MV-4-11 (cell line): ENCODE results near the gene HMCN1.

Source experiments
- DNase-seq: peaks from one replicate; lab custom pipeline; 2025; lab: John Stamatoyannopoulos, UW

Gene HMCN1

DNA sequence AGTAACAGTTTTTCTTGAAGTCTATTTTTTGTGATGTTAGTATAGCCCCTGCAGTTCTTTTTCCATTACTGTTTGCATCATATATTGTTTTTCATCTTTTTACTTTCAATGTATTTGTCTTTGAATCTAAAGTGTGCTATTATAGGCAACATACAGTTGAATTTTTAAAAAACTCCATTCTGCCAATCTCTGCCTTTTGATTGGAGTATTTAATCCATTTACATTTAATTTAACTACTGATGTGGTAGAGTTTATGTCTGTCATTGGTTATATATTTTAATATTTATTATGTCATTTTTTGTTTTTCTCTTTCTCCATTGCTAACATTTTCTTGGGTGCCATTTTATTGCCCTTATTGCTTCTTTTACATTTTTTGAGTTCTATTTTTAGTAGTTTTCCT, 296.3 kb downstream of the HMCN1 start:
- no peak for DNase-seq

DNA sequence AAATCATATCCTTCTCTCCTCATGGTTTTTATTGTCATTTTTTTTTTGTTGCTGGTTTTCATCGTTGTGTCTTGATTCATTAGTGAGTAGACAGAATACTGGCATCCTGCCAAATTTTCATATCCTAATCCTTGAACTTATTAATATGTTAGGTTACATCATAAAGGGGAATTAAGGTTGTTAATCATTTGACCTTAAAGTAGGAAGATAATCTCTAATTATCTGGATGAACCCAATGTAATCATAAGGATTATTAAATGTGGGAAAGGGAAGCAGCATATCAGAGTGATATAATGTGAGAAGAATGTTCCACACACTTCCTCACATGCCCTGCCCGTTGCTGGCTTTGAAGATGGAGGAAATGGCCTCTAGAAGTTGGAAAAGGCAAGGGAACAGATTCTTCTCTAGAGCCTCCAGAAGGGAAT, 299.7 kb downstream of the HMCN1 start:
- DNase-seq: no peak

DNA sequence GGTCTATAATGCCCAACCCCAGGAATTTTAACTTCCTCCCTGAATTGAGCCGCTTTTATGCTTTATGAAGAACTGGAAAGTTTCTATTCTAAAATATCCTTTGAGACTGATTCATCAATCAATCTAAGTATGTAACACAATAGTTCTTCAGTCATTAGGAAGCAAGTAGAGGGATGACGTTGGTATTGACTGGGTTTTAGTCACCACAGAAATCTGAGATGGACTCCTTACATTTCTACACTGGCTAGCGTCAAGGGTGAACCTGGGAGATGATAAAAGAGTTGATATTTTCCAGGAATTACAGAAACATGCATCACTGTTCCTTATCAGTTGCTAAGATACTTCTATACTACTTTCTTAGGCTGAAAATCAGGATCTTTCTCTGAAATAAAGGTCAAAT, 308.0 kb downstream of the HMCN1 start:
- DNase-seq: no peak

DNA sequence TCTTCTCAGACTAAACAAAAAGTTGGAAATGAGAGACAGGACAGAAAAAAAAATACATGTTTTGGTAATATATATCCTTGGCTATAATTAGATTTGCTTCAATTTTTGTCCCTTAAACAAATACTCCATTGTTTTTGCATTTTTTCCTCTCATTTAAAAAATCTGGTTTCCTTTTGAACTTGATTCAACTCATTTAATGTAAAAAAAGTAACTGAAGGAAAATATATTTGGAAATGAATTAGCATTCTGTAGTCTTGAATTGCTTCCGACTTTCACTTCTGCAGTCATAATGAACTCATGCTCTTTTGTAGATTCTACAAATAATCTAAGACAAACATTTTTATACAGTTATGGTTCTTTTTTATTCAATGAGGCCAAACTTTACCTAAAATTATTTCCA, 309.1 kb downstream of the HMCN1 start:
- DNase-seq: no peak

DNA sequence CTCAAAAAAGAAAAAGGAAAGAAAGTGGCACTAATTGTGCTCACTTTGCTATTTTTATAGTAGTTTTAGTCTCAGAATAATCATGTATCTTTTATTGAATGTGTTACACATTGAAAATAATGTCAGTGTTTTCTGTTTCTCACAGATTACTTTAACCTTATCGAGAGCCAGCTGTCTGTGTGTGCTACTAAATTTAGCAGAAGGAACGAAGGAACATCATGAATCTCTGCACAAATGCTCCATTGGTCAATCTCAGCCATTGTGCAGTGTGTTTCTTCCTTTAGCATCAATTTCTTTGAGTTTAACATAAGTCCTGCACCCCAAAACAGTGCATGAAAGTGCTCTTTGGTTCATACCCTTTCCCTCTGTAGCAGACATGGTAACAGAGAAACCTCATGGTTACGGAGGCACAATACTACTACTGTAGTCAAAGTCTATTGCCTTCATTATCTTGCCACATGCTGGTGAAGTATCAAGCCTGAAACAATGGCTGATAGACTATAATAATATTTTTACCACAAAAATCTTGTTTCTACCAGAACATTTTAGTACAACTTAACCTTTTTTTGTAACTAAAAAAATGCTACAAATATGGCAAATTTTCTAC, 310.0 kb downstream of the HMCN1 start:
- DNase-seq: no peak

DNA sequence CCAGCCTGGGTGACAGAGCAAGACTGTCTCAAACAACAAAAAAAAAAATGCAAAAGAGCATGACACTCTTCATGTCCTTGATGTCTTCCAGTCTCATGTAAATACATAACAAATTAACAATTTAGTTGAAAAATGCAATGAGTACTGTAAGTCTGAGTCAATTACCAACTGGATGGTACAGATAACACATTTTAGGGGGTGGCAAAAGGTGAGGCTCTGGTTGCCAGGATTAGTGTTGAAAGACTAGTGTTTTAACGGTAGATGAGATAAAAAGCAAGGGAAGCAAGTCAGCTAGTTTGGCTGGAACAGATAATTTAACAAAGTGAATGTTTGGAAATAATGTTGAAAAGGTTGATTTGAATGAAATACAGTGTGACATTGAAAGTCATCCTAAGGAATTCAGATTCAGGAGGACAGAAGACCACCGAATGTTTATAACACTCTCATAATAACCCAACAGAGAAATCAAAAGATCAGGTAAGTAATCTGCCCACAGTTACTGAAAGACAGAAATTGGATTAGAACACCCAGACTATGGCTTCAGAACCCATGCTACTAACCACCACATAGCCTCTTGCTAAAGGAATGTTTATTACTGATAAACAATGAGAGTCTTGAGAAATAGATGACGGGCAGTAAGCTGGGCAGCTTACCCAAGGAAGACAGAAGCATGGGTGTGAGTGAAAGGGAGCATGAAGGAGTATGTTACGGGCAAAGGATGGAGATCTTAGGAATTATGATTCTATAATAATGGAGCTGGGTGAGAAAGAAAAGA, 312.4 kb downstream of the HMCN1 start:
- no peak for DNase-seq

DNA sequence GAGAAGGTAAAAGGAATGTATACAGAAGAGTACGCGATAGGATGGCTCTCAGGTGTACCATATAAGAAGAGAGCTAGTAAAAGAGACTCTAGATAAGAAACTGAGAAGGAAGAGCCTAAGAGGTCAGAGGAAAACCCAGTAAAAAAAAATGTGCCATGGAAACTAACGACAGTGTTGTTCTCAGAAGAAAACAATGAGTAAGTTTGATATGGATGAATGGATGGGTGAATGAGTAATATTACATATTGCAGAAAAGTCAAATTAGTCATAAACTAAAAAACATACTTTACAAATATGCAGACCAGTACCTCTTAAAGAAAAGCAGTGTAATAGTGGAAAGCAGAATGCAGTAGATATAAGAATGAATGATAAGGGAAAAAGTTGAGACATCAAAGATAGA, 316.2 kb downstream of the HMCN1 start:
- no peak for DNase-seq

DNA sequence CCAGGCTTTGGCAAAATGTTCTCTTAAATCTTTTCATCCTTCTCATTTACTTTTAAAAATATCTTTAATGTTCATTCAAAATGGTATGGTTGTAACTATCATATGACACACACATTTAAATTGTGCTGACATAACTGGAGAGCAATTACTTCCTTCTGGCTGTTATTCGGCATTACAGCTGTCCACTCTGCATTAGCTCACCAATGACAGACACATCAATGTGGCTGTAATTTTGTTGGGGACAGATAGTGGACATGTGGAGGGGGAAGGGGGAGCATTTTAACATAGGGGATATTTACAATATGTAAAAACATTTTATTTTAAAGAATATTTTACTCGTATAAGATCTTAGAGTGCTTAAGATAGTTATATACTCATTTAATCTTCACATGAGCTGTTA, 319.8 kb downstream of the HMCN1 start:
- DNase-seq: no peak

DNA sequence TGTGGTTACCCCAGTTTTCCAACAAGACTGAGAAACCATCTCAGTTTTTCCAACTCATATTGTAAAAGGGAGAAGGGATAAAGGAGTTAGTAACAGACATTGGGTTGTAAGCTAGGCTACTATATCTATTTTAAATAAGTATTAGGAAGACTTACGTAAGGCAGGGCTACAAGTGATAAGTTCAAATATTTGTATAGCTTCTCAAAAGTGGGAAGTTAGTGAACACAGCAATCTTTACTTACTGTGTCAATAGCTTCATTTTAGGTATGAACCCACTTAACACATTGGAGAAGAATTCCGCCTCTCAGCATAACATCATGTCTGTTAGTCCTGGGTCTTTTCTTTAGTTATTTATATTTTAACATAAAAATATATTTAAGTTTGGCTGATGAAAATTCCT, 320.7 kb downstream of the HMCN1 start:
- DNase-seq: no peak

DNA sequence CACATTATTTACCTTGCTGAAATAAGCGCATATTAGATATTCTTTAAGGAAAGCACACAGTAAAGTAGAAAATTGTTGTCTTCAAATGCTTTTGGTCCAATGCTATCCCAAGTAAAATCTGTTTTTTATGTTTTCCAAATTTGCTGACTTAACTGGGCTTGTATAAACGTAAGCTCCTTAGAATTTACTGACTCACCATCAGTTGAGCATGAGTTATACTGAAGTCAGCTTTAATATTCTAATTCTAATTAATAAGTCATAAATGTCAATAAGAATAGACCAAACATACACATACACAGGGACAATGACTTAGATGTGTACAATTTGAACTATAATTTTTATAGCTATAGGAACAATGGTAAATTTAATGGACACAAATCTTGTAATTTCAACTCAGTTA, 321.7 kb downstream of the HMCN1 start:
- DNase-seq: no peak

DNA sequence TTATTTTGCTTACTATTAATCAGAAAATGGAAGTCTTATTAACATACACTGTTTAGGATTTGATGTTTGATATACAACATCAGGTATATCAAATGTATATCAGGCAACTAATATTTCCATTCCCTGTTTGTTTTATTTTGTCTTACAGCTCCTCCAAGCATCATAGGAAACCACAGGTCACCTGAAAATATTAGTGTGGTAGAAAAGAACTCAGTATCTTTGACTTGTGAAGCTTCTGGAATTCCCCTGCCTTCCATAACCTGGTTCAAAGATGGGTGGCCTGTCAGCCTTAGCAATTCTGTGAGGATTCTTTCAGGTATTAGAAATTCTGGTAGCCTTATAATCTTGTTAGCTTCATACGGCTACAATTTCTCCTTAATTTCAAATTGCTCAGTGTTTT, 322.9 kb downstream of the HMCN1 start:
- DNase-seq: no peak

DNA sequence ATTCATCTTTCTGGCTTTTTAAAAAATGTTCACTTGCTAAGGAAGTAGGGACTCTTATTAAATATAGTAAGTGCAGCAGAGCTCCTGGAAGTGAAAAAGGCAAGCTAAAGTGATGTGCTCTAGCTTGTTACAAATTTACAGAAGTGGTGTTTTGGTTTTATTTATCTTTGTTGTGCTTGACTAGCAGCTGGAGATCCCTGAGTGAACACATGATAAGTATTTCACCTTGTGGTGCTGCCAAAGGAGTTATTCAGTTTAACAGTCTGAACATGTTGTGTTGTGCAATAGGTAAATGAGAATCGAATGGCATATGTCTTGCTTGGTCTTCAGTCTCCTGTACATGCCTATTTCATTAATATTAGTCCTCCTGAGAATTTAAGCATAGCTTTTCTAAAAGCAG, 325.1 kb downstream of the HMCN1 start:
- DNase-seq: no peak

DNA sequence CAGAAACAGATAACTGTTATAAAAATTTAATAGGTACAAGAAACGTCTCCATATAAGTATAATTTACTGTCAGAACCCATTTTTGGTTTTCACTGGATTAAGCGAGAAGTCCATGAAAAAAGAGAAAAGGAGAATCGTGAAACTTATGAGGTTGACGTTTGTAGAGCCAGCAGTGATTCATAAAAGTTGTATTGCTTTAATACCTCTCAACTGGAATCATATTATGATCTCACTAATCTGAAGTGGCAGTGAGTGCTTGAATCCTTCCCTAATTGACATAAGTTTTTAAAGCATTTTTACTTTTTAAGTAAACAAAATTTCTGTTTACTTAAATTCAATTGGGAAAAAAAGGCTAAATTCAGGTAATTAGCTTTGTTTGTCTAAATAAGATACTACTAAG, 325.6 kb downstream of the HMCN1 start:
- DNase-seq: no peak

DNA sequence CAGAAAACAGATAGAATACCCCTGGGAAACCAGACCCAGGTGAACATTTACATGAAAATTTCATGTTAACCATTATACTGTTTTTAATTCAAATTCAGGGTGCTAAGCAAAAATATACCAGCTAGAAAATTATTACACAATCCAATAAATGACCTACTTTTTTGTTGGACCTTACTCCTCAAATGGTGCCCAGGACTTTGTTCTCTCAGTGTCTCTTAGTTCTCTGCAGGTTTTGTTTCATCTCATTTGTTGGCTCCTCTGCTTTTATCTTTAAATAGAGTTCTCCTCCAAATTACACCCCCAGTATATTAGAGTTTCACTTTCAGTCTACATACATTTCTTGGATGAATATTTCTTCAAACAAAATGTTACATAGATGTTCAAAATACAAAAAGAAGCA, 326.0 kb downstream of the HMCN1 start:
- no peak for DNase-seq

DNA sequence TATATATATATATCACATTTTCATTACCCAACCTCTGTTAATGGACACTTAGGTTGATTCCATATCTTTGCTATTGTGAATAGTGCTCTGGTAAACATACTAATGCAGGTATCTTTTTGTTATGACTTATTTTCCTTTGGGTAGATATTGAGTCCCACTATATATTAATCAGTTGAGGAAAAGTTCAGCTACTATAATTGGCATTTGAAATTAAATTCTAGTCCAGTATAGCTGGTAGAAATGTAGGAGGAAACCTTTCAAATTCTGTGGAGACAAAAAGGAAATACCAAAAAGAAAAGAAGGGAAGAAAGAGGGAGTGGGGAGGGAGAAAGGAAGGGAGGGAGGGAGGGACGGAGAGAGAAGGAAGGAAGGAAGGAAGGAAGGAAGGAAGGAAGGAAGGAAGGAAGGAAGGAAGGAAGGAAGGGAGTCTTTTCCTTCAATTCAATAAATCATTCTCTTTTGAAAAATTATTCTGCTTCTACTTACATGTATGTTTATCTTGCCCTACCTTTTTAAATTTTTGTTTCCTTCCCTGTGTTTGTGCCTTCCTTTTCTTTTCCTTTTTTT, 329.0 kb downstream of the HMCN1 start:
- no peak for DNase-seq

DNA sequence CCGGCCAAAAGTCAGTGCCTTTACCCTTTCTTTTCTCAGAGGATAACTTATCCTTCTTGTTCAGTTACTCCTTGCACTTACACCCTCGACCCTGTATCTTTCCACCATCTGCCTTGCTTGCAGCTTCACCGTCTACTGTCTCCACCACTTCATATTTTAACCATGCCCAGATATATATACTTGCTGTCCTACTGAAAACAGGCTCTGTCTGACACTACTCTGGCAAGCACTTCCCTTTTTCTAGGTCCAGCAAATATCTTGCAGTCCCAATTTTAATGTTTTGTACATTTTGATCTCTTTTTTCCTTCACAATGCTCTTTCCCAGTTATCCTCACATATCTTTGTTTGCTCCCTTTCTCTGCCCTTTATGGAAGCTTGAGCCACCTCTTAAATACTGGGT, 332.2 kb downstream of the HMCN1 start:
- no peak for DNase-seq

DNA sequence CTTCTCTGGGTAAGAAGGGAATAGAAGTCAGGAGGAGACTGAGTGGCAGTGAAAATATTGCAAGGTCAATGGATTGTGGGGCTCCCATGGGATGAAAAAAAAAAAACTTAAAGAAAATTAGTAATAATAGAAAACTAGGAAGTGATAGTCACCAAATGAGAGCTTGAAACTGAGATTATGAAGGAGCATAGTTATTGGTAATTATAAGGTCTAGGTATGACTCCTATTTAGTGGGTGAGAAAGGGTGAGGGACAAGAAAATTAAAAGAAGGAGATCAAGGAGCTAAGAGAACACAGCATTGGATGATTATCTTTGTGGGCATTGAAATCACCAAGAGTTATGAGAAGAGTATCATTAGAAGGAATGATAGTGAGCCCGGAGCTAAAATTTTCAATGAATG, 339.5 kb downstream of the HMCN1 start:
- no peak for DNase-seq

DNA sequence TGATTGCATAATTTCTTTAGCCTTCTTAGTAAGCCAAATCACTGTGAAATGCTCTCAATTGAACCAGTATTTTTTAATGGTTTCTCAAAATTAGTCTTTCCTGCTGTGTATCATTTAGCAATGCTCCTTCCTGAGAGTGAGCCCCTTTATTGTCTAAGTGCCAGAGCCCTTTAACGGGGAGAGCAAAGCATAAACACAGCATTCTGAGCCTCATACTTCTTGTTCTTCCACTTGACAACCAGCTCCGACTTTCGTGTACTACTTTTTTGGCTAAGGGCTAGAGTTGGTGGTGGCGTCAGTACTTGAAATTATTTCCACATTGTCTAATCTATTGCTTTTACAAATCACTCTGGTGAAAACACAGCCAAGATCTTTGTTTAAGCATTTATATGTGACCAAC, 341.8 kb downstream of the HMCN1 start:
- DNase-seq: no peak

DNA sequence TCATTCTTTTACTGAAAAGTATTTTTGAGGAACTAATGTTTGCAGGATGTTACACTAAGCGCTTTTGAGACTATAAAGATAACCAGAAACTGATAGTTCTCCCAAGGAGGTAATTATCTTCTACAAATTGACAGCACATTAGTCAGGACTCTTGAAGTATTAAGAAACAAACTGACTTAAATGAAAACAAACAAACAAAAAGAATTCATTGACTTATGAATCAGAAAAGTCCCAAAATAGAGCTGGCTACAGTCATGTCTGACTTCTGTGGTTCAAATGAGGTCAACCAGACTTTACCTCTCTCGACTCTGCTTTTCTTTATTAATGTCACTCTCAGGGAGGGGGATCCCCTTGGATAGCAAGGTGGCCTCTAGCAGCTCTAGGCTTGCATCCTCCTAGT, 344.1 kb downstream of the HMCN1 start:
- DNase-seq: no peak

DNA sequence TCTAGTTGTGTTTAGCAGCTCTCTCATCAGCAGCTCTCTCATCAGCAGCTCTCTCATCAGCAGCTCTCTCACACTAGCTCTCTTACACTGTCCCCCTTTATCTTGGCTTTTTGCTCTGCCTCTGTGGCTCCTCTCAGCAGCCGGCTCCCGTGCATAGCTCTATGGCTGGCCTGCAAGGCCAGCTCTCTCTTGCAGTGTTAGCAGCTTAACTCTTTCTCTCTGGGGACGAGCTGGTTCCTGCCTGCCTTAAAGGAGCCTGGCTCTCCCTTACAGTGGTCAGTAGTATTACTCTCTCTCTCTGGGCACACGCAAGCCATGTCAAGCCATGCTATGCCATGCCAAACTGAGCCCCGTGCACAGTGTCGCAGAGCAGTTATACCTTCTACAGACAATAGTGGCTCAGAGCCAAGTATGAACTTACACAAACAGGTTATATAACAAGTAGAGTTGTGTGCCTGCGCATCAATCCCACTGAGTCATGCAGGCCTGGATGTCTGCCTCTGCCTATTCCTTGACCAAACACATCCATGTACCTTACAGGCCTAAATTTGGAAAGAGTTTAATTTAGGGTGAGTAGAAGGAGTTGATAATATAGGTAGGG, 345.0 kb downstream of the HMCN1 start:
- no peak for DNase-seq

DNA sequence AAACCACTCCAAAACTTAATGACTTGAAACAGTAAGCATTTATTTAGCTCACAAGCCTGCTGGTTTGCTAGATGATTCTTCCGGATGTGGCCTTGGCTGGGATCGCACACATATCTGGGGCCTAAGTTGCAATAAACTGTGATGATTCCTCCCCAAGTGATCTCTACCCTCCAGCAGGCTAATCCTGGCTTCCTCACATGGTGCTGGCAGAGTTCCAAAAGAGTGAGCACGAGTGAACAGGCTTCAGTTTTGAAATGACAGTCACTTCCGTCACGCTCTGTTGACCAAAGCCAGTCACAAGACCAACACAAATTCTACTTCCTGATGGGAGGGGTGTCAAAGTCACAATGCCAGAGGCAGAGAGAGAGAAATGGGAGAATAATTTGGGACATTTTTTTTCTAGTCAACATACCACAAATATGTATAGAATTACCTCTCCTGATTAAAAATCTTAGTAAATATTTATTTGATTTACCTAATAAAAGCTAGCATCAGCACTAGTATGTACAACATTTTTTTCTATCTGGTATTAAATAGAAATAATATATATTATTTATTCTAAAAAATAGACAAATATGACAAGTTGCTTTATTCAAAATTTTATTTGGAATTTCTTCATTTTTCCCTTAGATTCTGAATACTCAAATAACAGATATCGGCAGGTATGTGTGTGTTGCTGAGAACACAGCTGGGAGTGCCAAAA, 348.2 kb downstream of the HMCN1 start:
- peak; percentile 99 for DNase-seq

DNA sequence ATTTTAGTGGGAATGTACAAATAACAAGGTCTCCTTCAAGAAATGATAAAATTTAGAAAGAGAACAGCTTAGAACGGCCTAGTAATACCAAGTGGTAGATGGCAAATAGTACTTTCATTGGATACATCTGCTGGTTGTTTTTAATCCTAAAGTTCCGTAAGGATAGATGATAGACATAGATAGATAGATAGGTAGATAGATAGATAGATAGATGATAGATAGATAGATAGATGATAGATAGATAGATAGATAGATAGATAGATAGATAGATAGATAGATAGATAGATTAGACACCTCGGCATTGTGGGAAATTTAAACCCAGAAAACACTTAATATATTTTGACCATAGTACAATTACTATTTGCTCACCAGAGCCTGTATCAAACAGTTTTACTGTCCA, 352.4 kb downstream of the HMCN1 start:
- no peak for DNase-seq

DNA sequence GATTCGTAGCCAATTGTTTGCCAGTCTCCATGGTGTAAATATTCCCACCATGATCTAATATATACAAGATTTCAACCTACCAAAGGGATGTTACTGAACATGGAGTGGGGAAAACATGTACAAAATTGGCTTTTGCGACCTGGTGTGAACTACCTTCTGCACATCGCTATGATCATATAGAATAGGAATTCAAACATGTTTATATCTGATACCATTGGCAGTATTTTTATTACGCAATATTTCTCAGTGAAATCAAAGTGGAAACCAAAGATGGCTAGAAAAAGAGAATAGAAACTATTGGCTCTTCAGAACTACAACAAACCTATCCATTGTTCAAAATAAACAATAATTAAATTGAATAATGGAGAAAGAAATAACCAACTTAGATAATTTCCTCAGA, 355.7 kb downstream of the HMCN1 start:
- peak; percentile 30 for DNase-seq
